Calu3 (cell line): ENCODE results near the gene GRPEL1. TPM values are rescaled to one million over a fixed set of nuclear protein-coding genes. Genes with fewer than 3 reads are reported as not detected.

Experiments used
- BruUV-seq: library from RNA; stranded (reverse); fragments of 400-500 nt; replicated peaks from 2 replicates; lab custom pipeline; 2021; lab: Mats Ljungman, UMichigan
- CTCF ChIA-PET: fragments of 300-600 bp; sonication (Branson Sonifier 250); formaldehyde crosslinking; loops from one replicate; lab custom pipeline; 2022; ENCODE audit warnings: antibody characterized with exemption; lab: Charles Lee
- DNase-seq: peaks from one replicate; pipeline ENCODE4 v3.0.0; 2022
- H3K27ac Mint-ChIP-seq: one replicate; pipeline ENCODE4 v1.8.0; 2022; ENCODE audit warnings: mixed read lengths; ENCODE audit not compliant: unreplicated experiment
- H3K27me3 Mint-ChIP-seq: one replicate; pipeline ENCODE4 v1.8.0; 2022; ENCODE audit warnings: mixed read lengths; ENCODE audit not compliant: unreplicated experiment
- H3K36me3 Mint-ChIP-seq: one replicate; pipeline ENCODE4 v1.8.0; 2022; ENCODE audit warnings: mild to moderate bottlenecking, moderate library complexity, mixed read lengths; ENCODE audit not compliant: insufficient read depth, unreplicated experiment
- H3K4me1 Mint-ChIP-seq: one replicate; pipeline ENCODE4 v1.8.0; 2022; ENCODE audit warnings: mild to moderate bottlenecking, low read depth, mixed read lengths; ENCODE audit not compliant: unreplicated experiment
- H3K4me3 Mint-ChIP-seq: one replicate; pipeline ENCODE4 v1.8.0; 2022; ENCODE audit warnings: mild to moderate bottlenecking, low read depth, moderate library complexity, mixed read lengths; ENCODE audit not compliant: unreplicated experiment
- H3K9me3 Mint-ChIP-seq: one replicate; pipeline ENCODE4 v1.8.0; 2022; ENCODE audit warnings: low read depth, mixed read lengths; ENCODE audit not compliant: unreplicated experiment
- CTCF ChIP-seq: fragments of 200-600 bp; IDR thresholded peaks from one replicate; pipeline ENCODE4 v1.8.0; 2022; ENCODE audit warnings: antibody characterized with exemption; ENCODE audit not compliant: unreplicated experiment
- intact Hi-C: fragments of 100-400 bp; cut with micrococcal nuclease; formaldehyde crosslinking; loops from one replicate; pipeline ENCODE4 v1.10.0; 2022; ENCODE audit not compliant: unreplicated experiment
- total RNA-seq: library from RNA; stranded (reverse); gene quantifications from 2 replicates; pipeline ENCODE4 v1.2.3, GENCODE V29; 2022

Gene GRPEL1
- total RNA-seq, 1 experiment from 2014 or later: 32.2 TPM

- intact Hi-C loops: no loop called here
- peaks cover 8% of the 10 kb centered on the region for H3K4me1 Mint-ChIP-seq
- no peaks in the 10 kb centered on the region for H3K27me3 Mint-ChIP-seq
- no peak overlapping the region for H3K27ac Mint-ChIP-seq
- no peak for TF ChIP-seq CTCF
- CTCF ChIA-PET: no interaction called here
- H3K36me3 Mint-ChIP-seq: peaks cover 9% of the 10 kb centered on the region
- no peaks in the 10 kb centered on the region for H3K9me3 Mint-ChIP-seq
- BruUV-seq: no TSS peak
- no peak overlapping the region for H3K4me3 Mint-ChIP-seq
- DNase-seq: no peak
Measured at GRCh38 chr4:7031558-7032449, 36.1 kb downstream of the GRPEL1 start.

GRCh38 chr4:7030856-7031255 lies 37.0 kb downstream of the GRPEL1 start:
- no TSS peak for BruUV-seq
- no peaks in the 10 kb centered on the region for H3K9me3 Mint-ChIP-seq

GRCh38 chr4:7029921-7030320 lies 37.9 kb downstream of the GRPEL1 start:
- CTCF ChIA-PET: interaction anchor here (1.2 kb wide), 1 partner anchor 14 kb away, joined by 4 read pairs; the partner anchor contains the start of gene TADA2B
- peaks cover 16% of the 10 kb centered on the region for H3K36me3 Mint-ChIP-seq
- BruUV-seq: no TSS peak

More at GRCh38 chr4:7030856-7031255, 37.0 kb downstream of the GRPEL1 start:
- intact Hi-C loops: no loop called here
- no peak for TF ChIP-seq CTCF
- no peak overlapping the region for H3K27ac Mint-ChIP-seq
- CTCF ChIA-PET: no interaction called here
- no peaks in the 10 kb centered on the region for H3K27me3 Mint-ChIP-seq
- no peak overlapping the region for H3K4me3 Mint-ChIP-seq
- peaks cover 8% of the 10 kb centered on the region for H3K4me1 Mint-ChIP-seq
- DNase-seq: no peak
- peaks cover 16% of the 10 kb centered on the region for H3K36me3 Mint-ChIP-seq

GRCh38 chr4:7029212-7029611 lies 38.7 kb downstream of the GRPEL1 start:
- CTCF ChIA-PET: interaction anchor here (1.2 kb wide), 1 partner anchor 14 kb away, joined by 4 read pairs; the partner anchor contains the start of gene TADA2B
- no peak for DNase-seq
- Mint-ChIP-seq H3K4me3 (no peak overlapping the region), H3K27me3 (no peaks in the 10 kb centered on the region), H3K4me1 (peaks cover 2% of the 10 kb centered on the region), H3K9me3 (no peaks in the 10 kb centered on the region), H3K27ac (no peak overlapping the region), H3K36me3 (peaks cover 16% of the 10 kb centered on the region)
- no peak for TF ChIP-seq CTCF
- intact Hi-C loops: no loop called here
- BruUV-seq: no TSS peak

More at GRCh38 chr4:7029921-7030320, 37.9 kb downstream of the GRPEL1 start:
- TF ChIP-seq CTCF: no peak
- Mint-ChIP-seq H3K27ac (no peak overlapping the region), H3K4me3 (no peak overlapping the region), H3K27me3 (no peaks in the 10 kb centered on the region), H3K4me1 (peaks cover 8% of the 10 kb centered on the region), H3K9me3 (no peaks in the 10 kb centered on the region)
- no peak for DNase-seq
- intact Hi-C loops: no loop called here
